ENCODE measurements around the gene RAD51B. TPM values are rescaled to one million over a fixed set of nuclear protein-coding genes. Genes with fewer than 3 reads are reported as not detected.

RAD51B gene
- total and polyA plus RNA-seq, 2 of the 13 experiments (the other 11 are each of a cell fraction or from before 2014, with no cell fraction given) = 7.0 to 9.5 TPM

GRCh38 chr14:67982711-67983608 lies 163.4 kb downstream of the RAD51B start:
- ChIA-PET CTCF (ENCODE audit: low intra/inter-chr PET ratio, low total read pairs) (no interaction called here), POLR2A (no interaction called here)
- Histone ChIP-seq H3K4me3 (replicated peaks in 1 of 3; ENCODE audit: insufficient read depth in 1 of 3, low read depth in 2 of 3, low read length in 3 of 3) (no peak overlapping the region), H3K36me3 (replicated peaks in 1 of 2; ENCODE audit: control insufficient read depth in 1 of 2, insufficient read depth in 2 of 2, low read length in 2 of 2) (no peaks in the 10 kb centered on the region), H3K9ac (ENCODE audit: insufficient read depth, low read depth, low read length) (no peak overlapping the region), H3K4me2 (ENCODE audit: low read depth, low read length) (no peak overlapping the region), H2AFZ (ENCODE audit: low read length) (no peak overlapping the region), H3K79me2 (ENCODE audit: insufficient read depth, low read length) (no peaks in the 10 kb centered on the region), H3K9me3 (ENCODE audit: low read length) (no peaks in the 10 kb centered on the region), H3K27ac (ENCODE audit: extremely low read length, insufficient read depth, low read length) (no peak overlapping the region), H3K4me1 (ENCODE audit: insufficient read depth, low read length) (peaks cover 9% of the 10 kb centered on the region), H4K20me1 (ENCODE audit: insufficient read depth, low read length) (no peaks in the 10 kb centered on the region), H3K27me3 (ENCODE audit: control insufficient read depth in 1 of 2, insufficient read depth in 2 of 2, low read length in 2 of 2) (no peaks in the 10 kb centered on the region)
- no peak for FAIRE-seq
- no peak for ATAC-seq
- intact Hi-C loops (cut with micrococcal nuclease; ENCODE audit: unreplicated experiment) (no loop called here), in situ Hi-C loops (cut with HindIII; ENCODE audit: extremely low pct_ligation_motif_present, low pct_unique_long_range_greater_than_20kb) (no loop called here)
- 76% methylated on average over 3 of the region's 3 CpGs for WGBS (ENCODE audit: low lambda C conversion rate)
- no peak for DNase-seq (ENCODE audit: low spot score)
- no TSS peak for BruUV-seq (replicated peaks)
- TF ChIP-seq SIX1 (CRISPR knock-in tag; IDR thresholded peaks at IDR 0.05; ENCODE audit: borderline replicate concordance) = no peak
- TF ChIP-seq FOXA3 (CRISPR knock-in tag; IDR thresholded peaks at IDR 0.05) = 0 out of 2 replicates have a peak, but pooled peaks have one; percentile 24
- peak; percentile 79 for TF ChIP-seq FOXA1 (IDR thresholded peaks at IDR 0.05)
- TF ChIP-seq FOXA1 (CRISPR knock-in tag; IDR thresholded peaks at IDR 0.05) = no peak; the same call in 1 of the 2 replicates

GRCh38 chr14:67984274-67984673 lies 164.7 kb downstream of the RAD51B start:
- intact Hi-C loops (cut with micrococcal nuclease; ENCODE audit: unreplicated experiment) = no loop called here
- FAIRE-seq (no peak), DNase-seq (ENCODE audit: low spot score) (no peak), ATAC-seq (no peak)
- Histone ChIP-seq H3K79me2 (ENCODE audit: insufficient read depth, low read length) (no peaks in the 10 kb centered on the region), H3K9ac (ENCODE audit: insufficient read depth, low read depth, low read length) (no peak overlapping the region), H3K36me3 (replicated peaks in 1 of 2; ENCODE audit: control insufficient read depth in 1 of 2, insufficient read depth in 2 of 2, low read length in 2 of 2) (no peaks in the 10 kb centered on the region), H3K4me3 (replicated peaks in 1 of 3; ENCODE audit: insufficient read depth in 1 of 3, low read depth in 2 of 3, low read length in 3 of 3) (no peak overlapping the region), H3K9me3 (ENCODE audit: low read length) (no peaks in the 10 kb centered on the region), H3K27ac (ENCODE audit: extremely low read length, insufficient read depth, low read length) (no peak overlapping the region), H2AFZ (ENCODE audit: low read length) (no peak overlapping the region), H3K4me1 (ENCODE audit: insufficient read depth, low read length) (peaks cover 9% of the 10 kb centered on the region), H3K4me2 (ENCODE audit: low read depth, low read length) (no peak overlapping the region), H4K20me1 (ENCODE audit: insufficient read depth, low read length) (no peaks in the 10 kb centered on the region), H3K27me3 (ENCODE audit: control insufficient read depth in 1 of 2, insufficient read depth in 2 of 2, low read length in 2 of 2) (no peaks in the 10 kb centered on the region)
- in situ Hi-C loops (cut with HindIII; ENCODE audit: extremely low pct_ligation_motif_present, low pct_unique_long_range_greater_than_20kb) = no loop called here
- ChIA-PET POLR2A (no interaction called here), CTCF (ENCODE audit: low intra/inter-chr PET ratio, low total read pairs) (no interaction called here)
- BruUV-seq (replicated peaks) = no TSS peak
- TF ChIP-seq TFE3 (CRISPR knock-in tag; IDR thresholded peaks at IDR 0.05) (no peak), ZSCAN9 (CRISPR knock-in tag; IDR thresholded peaks at IDR 0.05; ENCODE audit: borderline replicate concordance) (no peak), MIER3 (CRISPR knock-in tag; IDR thresholded peaks at IDR 0.05; ENCODE audit: borderline replicate concordance) (no peak), GATAD1 (CRISPR knock-in tag; IDR thresholded peaks at IDR 0.05) (no peak), ZEB1 (IDR thresholded peaks at IDR 0.05; ENCODE audit: insufficient replicate concordance, low read depth) (no peak)

Data from HepG2 (cell line).